Esophagus squamous epithelium (tissue), 4 donors: ENCODE measurements around the gene PECR.

ENCODE experiments used
- CTCF ChIP-seq, 6 experiments: fragments of 450-650 bp in 4 of 6; fragments of 200-600 bp in 2 of 6; sonication (generic) in 2 of 6; IDR thresholded peaks; one replicate each; pipeline ENCODE4 v1.5.1; 2016 to 2019; ENCODE audit warnings: antibody characterized with exemption in 6 of 6, mild to moderate bottlenecking in 4 of 6, moderate library complexity in 4 of 6
- POLR2A ChIP-seq, 4 donors: fragments of 450-650 bp; IDR thresholded peaks; one replicate each; pipeline ENCODE4 v1.6.1; 2017; ENCODE audit warnings: antibody characterized with exemption in 4 of 4, mild to moderate bottlenecking in 4 of 4, moderate library complexity in 3 of 4

- TF ChIP-seq CTCF (IDR thresholded peaks at IDR 0.05) = no peak
- no peak for TF ChIP-seq POLR2A (IDR thresholded peaks at IDR 0.05)
These were observed 605 bp upstream of the PECR start for GRCh38 chr2:216082117-216082711.
